Measurements from ENCODE around the gene BTBD3.
A peak's percentile ranks its signal among the peaks of the same experiment; 100 is the strongest.

Gene BTBD3

DNA sequence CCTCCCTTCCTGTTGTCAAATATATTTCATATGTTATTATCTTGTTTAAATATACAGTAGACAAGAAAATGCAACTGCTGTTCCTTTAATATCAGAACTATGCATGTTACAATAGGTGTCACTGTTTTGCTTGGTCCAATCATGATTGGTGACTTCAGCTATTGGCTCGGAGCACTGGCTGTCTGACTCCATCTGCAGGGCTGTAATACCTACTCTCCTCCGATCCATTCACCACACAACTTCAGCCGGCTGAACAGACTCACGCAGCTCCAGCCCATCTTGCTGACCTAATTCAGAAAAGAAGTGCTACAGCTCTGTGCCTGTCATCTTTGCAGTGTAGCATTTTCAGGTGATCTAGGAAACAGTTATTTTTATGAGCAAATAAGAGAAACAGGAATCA, at the start of gene BTBD3:
TSS of gene BTBD3 (plus strand) at position 231 of the 400 bp plus-strand sequence. CDS start 383 bp downstream, outside the sequence.
- DNase-seq, result no peak

- no peak for DNase-seq
Measured at GRCh38 chr20:11869641-11870040, 48.1 kb upstream of the BTBD3 start.

- no peak for DNase-seq
Measured at GRCh38 chr20:11870411-11870810, 47.3 kb upstream of the BTBD3 start.

GRCh38 chr20:11876555-11876954, 41.1 kb upstream of the BTBD3 start:
- DNase-seq, result no peak

GRCh38 chr20:11880680-11881079, 37.0 kb upstream of the BTBD3 start:
- no peak for DNase-seq

DNA sequence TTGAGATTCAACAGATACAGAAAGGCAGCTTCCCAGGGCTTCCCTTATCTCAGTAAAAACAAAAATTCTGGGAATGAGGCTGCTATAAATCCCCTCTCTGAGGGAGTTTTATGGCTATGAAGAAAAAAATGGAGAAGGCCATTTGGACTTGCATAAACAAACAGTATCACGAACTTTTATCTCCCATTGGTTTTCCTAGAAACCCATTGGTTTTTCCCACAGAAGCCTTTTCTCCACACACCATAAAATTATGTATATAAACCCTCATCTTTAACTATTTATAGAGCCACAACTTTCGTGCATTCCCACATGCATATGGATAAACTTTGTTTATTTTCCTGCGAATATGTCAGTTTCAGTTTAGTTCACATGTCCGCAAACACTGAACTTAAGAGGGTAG, 36.2 kb upstream of the BTBD3 start:
- DNase-seq, result no peak

GRCh38 chr20:11882651-11883050, 35.0 kb upstream of the BTBD3 start:
- no peak for DNase-seq

DNA sequence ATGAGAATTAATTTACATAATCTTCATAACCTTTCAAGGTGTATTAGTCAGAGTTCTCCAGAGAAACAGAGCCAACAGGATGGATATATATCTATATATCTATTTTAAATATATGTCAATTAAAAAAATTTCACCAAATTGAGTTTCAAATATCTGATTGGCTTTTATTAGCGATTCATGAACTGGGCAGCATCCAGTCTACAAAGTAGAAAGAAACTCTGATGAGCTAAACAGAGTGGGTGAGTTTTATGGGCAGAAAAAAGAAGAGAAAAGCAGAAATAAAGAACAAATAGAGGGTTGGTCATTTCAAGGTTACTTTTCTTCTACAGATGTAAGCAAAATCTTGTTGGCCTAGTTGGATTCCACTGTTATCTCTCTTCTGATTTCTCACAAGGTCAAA, 29.0 kb upstream of the BTBD3 start:
- DNase-seq, result no peak

DNA sequence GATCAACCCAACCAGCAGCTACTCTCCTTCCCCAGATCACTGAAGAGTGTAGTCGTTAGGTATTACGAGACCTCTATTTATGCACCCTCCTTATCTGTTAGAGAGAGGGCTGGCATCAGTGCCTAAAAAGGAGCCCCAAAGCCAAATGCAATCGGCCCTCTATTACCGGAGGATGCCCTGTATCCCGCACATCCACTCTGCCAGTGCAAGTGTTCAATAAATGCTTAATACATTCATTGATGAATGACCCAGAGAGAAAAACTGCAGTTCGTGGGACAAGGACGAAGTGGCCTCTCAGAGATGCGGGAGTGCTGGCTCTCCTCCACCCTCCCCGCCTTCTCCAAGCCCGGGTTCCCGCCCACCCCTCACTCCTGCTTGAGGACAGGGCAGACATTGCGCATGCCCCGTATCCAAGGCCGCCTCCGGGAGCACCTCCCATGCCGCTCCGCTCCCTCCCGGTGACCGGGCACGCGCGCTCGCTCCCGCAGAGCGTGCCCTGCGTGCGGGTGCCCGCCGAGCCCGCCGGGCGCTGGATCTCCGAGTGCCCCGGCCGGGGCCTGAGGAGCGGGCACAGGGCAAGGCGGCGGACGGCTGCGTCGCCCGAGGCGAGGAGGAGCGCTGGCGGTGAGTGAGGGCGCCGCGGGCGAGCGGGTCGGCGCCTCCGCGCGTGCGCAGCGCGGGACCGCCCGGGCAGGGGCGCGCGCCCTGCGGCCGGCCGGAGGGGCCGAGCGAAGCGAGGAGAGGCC, 27.2 kb upstream of the BTBD3 start:
- DNase-seq, result peak; percentile 25

GRCh38 chr20:11891077-11891775, 26.5 kb upstream of the BTBD3 start:
- DNase-seq, result no peak

DNA sequence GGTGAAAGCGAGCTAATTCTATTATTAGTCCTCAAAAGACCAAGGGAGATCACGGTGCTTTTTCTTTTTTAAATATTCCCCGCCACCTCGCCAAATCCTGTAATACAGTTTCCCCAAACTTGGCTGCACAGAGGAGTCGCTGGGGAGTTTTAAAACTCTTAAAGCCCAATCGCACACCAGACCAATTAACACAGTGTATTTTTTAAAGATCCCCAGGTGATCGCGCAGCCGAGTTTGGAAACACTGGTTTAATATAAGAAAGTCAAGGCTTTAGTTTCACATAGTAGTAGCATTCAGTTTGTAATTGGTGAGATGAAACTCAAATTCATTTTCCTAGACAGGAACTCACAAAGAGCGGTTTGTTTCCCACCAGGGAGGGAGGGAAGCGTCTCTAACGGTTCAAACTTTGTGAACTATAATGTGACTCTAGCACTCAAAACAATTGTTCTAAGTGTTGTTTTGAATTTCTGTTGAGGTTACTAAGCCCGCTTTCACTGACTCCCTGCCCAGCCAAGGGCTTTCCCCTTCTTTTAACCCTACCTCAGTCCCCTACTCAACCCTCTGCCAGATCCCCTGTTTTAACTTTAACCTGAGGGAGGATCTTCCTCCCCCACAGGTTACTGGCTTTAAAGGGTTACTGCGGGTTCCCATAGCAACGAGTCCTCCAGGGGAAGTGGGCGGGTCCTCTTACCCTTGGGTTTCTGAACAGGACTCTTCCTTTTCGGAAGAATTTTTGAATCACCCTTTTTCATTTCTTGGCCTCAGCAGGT, 25.7 kb upstream of the BTBD3 start:
- peak; percentile 35 for DNase-seq

- no peak for DNase-seq
Measured at GRCh38 chr20:11894062-11894461, 23.6 kb upstream of the BTBD3 start.

- no peak for DNase-seq
Measured at GRCh38 chr20:11895861-11896387, 21.8 kb upstream of the BTBD3 start.

- no peak for DNase-seq
Measured at GRCh38 chr20:11901127-11901526, 16.6 kb upstream of the BTBD3 start.

- DNase-seq, result no peak
Measured at GRCh38 chr20:11902285-11902697, 15.4 kb upstream of the BTBD3 start.

GRCh38 chr20:11905460-11906179, 12.1 kb upstream of the BTBD3 start:
- DNase-seq, result no peak

DNA sequence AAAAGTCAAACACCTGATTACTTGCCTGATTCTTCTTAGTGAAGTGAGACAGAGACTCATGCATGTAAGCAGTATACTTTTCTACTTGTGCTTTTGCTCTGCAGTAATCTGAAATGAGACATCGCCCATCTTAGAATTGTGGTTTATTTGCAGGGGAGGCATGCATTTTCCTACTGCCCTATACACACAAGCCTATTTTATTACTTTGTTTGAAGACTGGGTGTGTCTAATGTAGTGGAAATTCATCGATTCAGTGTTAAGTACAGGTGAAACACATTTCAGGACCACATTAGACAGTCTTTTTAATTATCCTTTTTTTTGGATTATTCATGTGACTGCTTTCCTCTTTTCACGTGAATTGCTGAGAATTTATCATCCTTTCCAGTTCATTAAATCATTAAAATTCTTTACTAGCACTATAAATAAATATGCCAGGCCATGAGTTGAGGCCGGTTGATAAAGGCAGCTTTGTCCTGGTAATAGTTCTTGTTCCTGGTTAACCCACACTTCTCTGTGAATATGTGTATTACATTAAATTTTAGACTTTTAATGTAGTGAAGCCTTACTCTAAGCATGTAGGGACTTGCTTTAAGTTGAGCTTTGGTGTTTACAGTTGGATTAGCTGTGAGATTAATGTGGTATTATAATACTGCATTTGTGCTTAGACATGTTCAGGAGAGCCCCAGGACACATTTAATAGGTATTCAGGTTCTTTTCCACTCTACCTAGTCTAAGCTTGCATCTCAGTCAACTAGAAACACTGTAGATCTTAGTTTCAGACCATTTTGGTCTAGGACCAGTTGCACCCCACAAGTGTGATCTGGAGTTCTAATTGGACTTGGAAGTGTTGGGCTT, 10.8 kb upstream of the BTBD3 start:
- no peak for DNase-seq

DNA sequence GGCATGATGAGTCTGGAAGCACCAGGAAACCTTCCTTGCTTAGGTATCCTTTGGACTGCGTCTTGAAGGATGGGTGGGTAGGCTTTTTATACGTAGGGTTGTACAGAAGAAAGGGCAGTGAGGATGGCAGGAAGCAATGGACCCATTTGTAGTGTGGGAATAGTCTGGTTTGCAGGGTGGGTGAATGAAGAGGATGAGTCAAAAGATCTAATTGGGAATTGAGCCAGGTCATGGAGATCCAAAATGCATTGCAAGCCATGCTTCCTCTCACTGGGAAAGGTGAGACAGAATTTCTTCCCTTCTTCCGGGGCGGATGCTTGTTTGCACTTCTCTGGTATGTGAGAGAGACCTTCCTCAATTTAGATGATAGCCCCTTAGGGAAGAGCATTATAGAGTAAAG, 10.1 kb upstream of the BTBD3 start:
- no peak for DNase-seq

- DNase-seq, result no peak
Measured at GRCh38 chr20:11912013-11912658, 5.6 kb upstream of the BTBD3 start.

GRCh38 chr20:11912659-11913415, 4.9 kb upstream of the BTBD3 start:
- DNase-seq, result no peak
